ENCODE results near the gene TJP2.

Gene TJP2

GRCh38 chr9:69173891-69174615, at the start of gene TJP2:
TSS of gene TJP2 (plus strand) at chr9:69174277. CDS start at chr9:69174373, 96 bp downstream.
- peaks cover 51% of the 10 kb centered on the region for H3K27me3 Mint-ChIP-seq (ENCODE audit: low read depth)
- H3K4me3 Mint-ChIP-seq = peak within 1 kb of the TSS; percentile 86 to 93 (median 89)
- H3K36me3 Mint-ChIP-seq (ENCODE audit: low read depth) = no peaks in the 10 kb centered on the region
- peak within 1 kb of the TSS in 2 of 3 experiments; percentile 15 to 18 for H3K27ac Mint-ChIP-seq
- no peak for TF ChIP-seq CTCF (IDR thresholded peaks at IDR 0.05; ENCODE audit: unreplicated experiment in 3 of 3)
- H3K4me1 Mint-ChIP-seq = peaks cover 17% of the 10 kb centered on the region
- H3K9me3 Mint-ChIP-seq = no peaks in the 10 kb centered on the region

- Mint-ChIP-seq H3K9me3 (no peaks in the 10 kb centered on the region), H3K4me3 (peak overlapping the region; percentile 6 to 23 (median 19)), H3K36me3 (ENCODE audit: low read depth) (peaks cover 9% of the 10 kb centered on the region), H3K27me3 (ENCODE audit: low read depth) (peaks cover 22% of the 10 kb centered on the region), H3K27ac (peak overlapping the region; percentile 78 to 91 (median 85)), H3K4me1 (peaks cover 33% of the 10 kb centered on the region)
- no peak for TF ChIP-seq CTCF (IDR thresholded peaks at IDR 0.05; ENCODE audit: unreplicated experiment in 3 of 3)
These were observed 43.3 kb upstream of the TJP2 start for GRCh38 chr9:69130456-69131441.

GRCh38 chr9:69131682-69132081, 42.4 kb upstream of the TJP2 start:
- H3K4me3 Mint-ChIP-seq = peak overlapping the region in 2 of 3 experiments; percentile 44 to 65
- no peaks in the 10 kb centered on the region for H3K9me3 Mint-ChIP-seq
- peak overlapping the region; percentile 78 to 91 (median 85) for H3K27ac Mint-ChIP-seq
- no peak for TF ChIP-seq CTCF (IDR thresholded peaks at IDR 0.05; ENCODE audit: unreplicated experiment in 3 of 3)
- H3K36me3 Mint-ChIP-seq (ENCODE audit: low read depth) = peaks cover 13% of the 10 kb centered on the region
- H3K4me1 Mint-ChIP-seq = peaks cover 33% of the 10 kb centered on the region
- H3K27me3 Mint-ChIP-seq (ENCODE audit: low read depth) = peaks cover 26% of the 10 kb centered on the region

GRCh38 chr9:69132361-69132760, 41.7 kb upstream of the TJP2 start:
- TF ChIP-seq CTCF (IDR thresholded peaks at IDR 0.05; ENCODE audit: unreplicated experiment in 3 of 3) = no peak
- H3K9me3 Mint-ChIP-seq = no peaks in the 10 kb centered on the region
- no peak overlapping the region for H3K4me3 Mint-ChIP-seq
- peak overlapping the region; percentile 78 to 91 (median 85) for H3K27ac Mint-ChIP-seq
- H3K36me3 Mint-ChIP-seq (ENCODE audit: low read depth) = peaks cover 14% of the 10 kb centered on the region
- H3K4me1 Mint-ChIP-seq = peaks cover 33% of the 10 kb centered on the region
- peaks cover 26% of the 10 kb centered on the region for H3K27me3 Mint-ChIP-seq (ENCODE audit: low read depth)

- Mint-ChIP-seq H3K27me3 (ENCODE audit: low read depth) (peaks cover 17% of the 10 kb centered on the region), H3K36me3 (ENCODE audit: low read depth) (peaks cover 26% of the 10 kb centered on the region), H3K4me3 (no peak overlapping the region), H3K9me3 (no peaks in the 10 kb centered on the region), H3K27ac (no peak overlapping the region), H3K4me1 (peaks cover 34% of the 10 kb centered on the region)
- TF ChIP-seq CTCF (IDR thresholded peaks at IDR 0.05; ENCODE audit: unreplicated experiment in 3 of 3) = no peak
These were observed 39.7 kb upstream of the TJP2 start for GRCh38 chr9:69134412-69134811.

Data from nephron (organoid).